ENCODE measurements around the gene STYXL2. TPM values are rescaled to one million over a fixed set of nuclear protein-coding genes. Genes with fewer than 3 reads are reported as not detected.

STYXL2 gene
- total RNA-seq, 4 donors from 2014 or later, result under 0.01 TPM; not detected in 3

GRCh38 chr1:167089939-167090313, 3.9 kb upstream of the STYXL2 start:
- Histone ChIP-seq H3K4me3 (no peak overlapping the region), H3K27me3 (no peaks in the 10 kb centered on the region), H3K4me1 (no peaks in the 10 kb centered on the region), H3K36me3 (no peaks in the 10 kb centered on the region), H3K27ac (no peak overlapping the region), H3K9me3 (no peaks in the 10 kb centered on the region)
- no peak for TF ChIP-seq POLR2A (IDR thresholded peaks at IDR 0.05)
- TF ChIP-seq, protein P1, sequence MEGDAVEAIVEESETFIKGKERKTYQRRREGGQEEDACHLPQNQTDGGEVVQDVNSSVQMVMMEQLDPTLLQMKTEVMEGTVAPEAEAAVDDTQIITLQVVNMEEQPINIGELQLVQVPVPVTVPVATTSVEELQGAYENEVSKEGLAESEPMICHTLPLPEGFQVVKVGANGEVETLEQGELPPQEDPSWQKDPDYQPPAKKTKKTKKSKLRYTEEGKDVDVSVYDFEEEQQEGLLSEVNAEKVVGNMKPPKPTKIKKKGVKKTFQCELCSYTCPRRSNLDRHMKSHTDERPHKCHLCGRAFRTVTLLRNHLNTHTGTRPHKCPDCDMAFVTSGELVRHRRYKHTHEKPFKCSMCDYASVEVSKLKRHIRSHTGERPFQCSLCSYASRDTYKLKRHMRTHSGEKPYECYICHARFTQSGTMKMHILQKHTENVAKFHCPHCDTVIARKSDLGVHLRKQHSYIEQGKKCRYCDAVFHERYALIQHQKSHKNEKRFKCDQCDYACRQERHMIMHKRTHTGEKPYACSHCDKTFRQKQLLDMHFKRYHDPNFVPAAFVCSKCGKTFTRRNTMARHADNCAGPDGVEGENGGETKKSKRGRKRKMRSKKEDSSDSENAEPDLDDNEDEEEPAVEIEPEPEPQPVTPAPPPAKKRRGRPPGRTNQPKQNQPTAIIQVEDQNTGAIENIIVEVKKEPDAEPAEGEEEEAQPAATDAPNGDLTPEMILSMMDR (IDR thresholded peaks at IDR 0.05), result no peak
- intact Hi-C loops (cut with DNase I), result no loop called here
- WGBS, 2 donors, result 60 to 67% methylated on average over 1 of the region's 2 CpGs
- no peak for DNase-seq

- WGBS, 2 donors, result 73 to 79% methylated on average over 1 of the region's 1 CpG
Measured at GRCh38 chr1:167090314-167090942, 3.4 kb upstream of the STYXL2 start, which contains the start of gene GPA33. Gene GPA33 (minus strand): TSS chr1:167090377. CDS start chr1:167090287, 90 bp downstream.

DNA sequence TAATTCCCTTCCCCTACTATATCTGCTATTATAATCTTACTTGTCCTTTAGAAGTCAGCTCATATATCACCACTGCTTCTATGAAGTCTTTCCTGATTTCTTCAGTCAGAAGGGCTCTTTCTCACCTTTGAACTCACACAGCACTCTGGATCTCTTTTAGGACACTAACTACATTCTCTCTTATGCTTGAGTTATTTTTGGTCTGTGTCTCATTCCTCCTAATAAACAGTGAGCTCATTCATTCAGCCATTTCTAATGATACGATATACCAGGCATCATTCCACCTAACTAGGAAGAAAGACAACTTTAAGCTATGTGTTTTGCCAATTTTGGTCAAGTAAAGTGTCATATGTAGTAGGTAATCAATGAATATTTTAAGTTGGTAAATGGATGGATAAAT, 1.2 kb upstream of the STYXL2 start:
- WGBS, 2 donors, result 71 to 85% methylated on average over 1 of the region's 1 CpG
- Histone ChIP-seq H3K4me3 (no peak overlapping the region), H3K4me1 (no peaks in the 10 kb centered on the region), H3K9me3 (no peaks in the 10 kb centered on the region), H3K36me3 (no peaks in the 10 kb centered on the region), H3K27me3 (no peaks in the 10 kb centered on the region), H3K27ac (no peak overlapping the region)
- no peak for TF ChIP-seq POLR2A (IDR thresholded peaks at IDR 0.05)
- TF ChIP-seq, protein P1 (IDR thresholded peaks at IDR 0.05), result no peak
- no peak for DNase-seq
- intact Hi-C loops (cut with DNase I), result no loop called here

More at GRCh38 chr1:167090314-167090942, 3.4 kb upstream of the STYXL2 start, which contains the start of gene GPA33:
- Histone ChIP-seq H3K27ac (no peak within 1 kb of the TSS), H3K4me3 (no peak within 1 kb of the TSS), H3K4me1 (no peaks in the 10 kb centered on the region), H3K36me3 (no peaks in the 10 kb centered on the region), H3K27me3 (no peaks in the 10 kb centered on the region), H3K9me3 (no peaks in the 10 kb centered on the region)
- TF ChIP-seq, protein P1 (IDR thresholded peaks at IDR 0.05), result no peak
- TF ChIP-seq POLR2A (IDR thresholded peaks at IDR 0.05), result no peak
- intact Hi-C loops (cut with DNase I), result no loop called here
- DNase-seq, result no peak

- no peak for TF ChIP-seq POLR2A (IDR thresholded peaks at IDR 0.05)
- TF ChIP-seq, protein P1 (IDR thresholded peaks at IDR 0.05), result no peak
- Histone ChIP-seq H3K36me3 (no peaks in the 10 kb centered on the region), H3K4me3 (no peak overlapping the region), H3K27ac (no peak overlapping the region), H3K9me3 (no peaks in the 10 kb centered on the region), H3K27me3 (peaks cover 0 to under 1% (median 0%) of the 10 kb centered on the region in 4 donors), H3K4me1 (no peaks in the 10 kb centered on the region)
- intact Hi-C loops (cut with DNase I), result no loop called here
- no peak for DNase-seq
- 79 to 95% methylated on average over 7 of the region's 8 CpGs for whole genome bisulfite sequencing, 2 donors
Measured at GRCh38 chr1:167094690-167095089, 815 bp downstream of the STYXL2 start.

DNA sequence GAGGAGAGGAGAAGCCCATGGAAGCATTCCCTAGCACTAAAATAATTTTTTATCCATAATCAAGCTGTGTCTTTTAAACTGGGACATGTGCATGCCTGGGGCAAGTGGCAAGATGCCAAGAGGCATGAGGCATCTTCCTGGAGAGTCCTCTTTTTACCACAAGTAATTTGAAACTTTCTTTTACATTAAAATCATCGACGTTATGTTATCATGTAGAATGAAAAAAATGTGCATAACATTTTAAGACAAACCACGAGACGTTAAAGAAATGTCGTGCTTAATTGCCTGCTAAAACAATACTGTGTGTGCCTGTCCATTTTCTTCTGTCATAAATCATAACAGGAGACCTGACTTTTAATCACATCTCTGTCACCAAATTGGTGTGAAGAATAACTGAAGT, 1.5 kb downstream of the STYXL2 start:
- Histone ChIP-seq H3K36me3 (no peaks in the 10 kb centered on the region), H3K4me3 (no peak overlapping the region), H3K4me1 (no peaks in the 10 kb centered on the region), H3K27me3 (peaks cover 0 to 7% (median 0%) of the 10 kb centered on the region in 4 donors), H3K9me3 (no peaks in the 10 kb centered on the region), H3K27ac (no peak overlapping the region)
- DNase-seq, result no peak
- WGBS, 2 donors, result 15 to 24% methylated on average over 5 of the region's 5 CpGs
- no peak for TF ChIP-seq POLR2A (IDR thresholded peaks at IDR 0.05)
- TF ChIP-seq, protein P1 (IDR thresholded peaks at IDR 0.05), result no peak
- intact Hi-C loops (cut with DNase I), result no loop called here

Data from esophagus squamous epithelium (tissue), 5 donors.